B cell (primary cell): ENCODE results near the gene SEPTIN11. TPM values are rescaled to one million over a fixed set of nuclear protein-coding genes. Genes with fewer than 3 reads are reported as not detected.

ENCODE experiments used
- ATAC-seq: fragments of 200-7000 bp; cut with Tn5 transposase; one replicate; pipeline ENCODE4 v1.10.0; 2021; ENCODE audit warnings: low read depth, mild to moderate bottlenecking, moderate number of reproducible peaks, moderate library complexity
- CTCF ChIA-PET: fragments of 350-600 bp; sonication (Branson Sonifier 250); formaldehyde crosslinking; loops from one replicate; lab custom pipeline; 2021; ENCODE audit warnings: antibody characterized with exemption, inconsistent platforms; lab: Charles Lee
- POLR2A ChIA-PET: fragments of 350-600 bp; sonication (Branson Sonifier 250); formaldehyde crosslinking; loops from one replicate; lab custom pipeline; 2021; ENCODE audit warnings: antibody characterized with exemption; lab: Charles Lee
- DNase-seq: peaks from one replicate; pipeline ENCODE4 v3.0.0; 2013
- H2AFZ ChIP-seq: 2 replicates; pipeline ENCODE4 v1.6.1; 2012; ENCODE audit warnings: mild to moderate bottlenecking, low read depth, low read length; ENCODE audit not compliant: insufficient read depth, poor library complexity, severe bottlenecking
- H3K27ac ChIP-seq, 2 donors: 1 replicate in 1 of 2; 2 replicates in 1 of 2; pipeline ENCODE4 v1.5.1; 2012 to 2013; ENCODE audit warnings: low read length in 2 of 2, mild to moderate bottlenecking in 2 of 2, moderate library complexity in 1 of 2
- H3K27me3 ChIP-seq, 4 experiments: fragments of 200-600 bp in 1 of 4; sonication (generic) in 1 of 4; replicated peaks in 1 of 4; 1 replicate in 2 of 4; 2 replicates in 2 of 4; pipeline versions ENCODE4 v1.6.1 to v1.7.0; 2013 to 2016; ENCODE audit warnings: low read length in 3 of 4, mild to moderate bottlenecking in 2 of 4, mixed read lengths in 1 of 4, moderate library complexity in 1 of 4; ENCODE audit not compliant: insufficient read depth in 4 of 4, control insufficient read depth in 3 of 4; ENCODE audit errors: control extremely low read depth in 1 of 4
- H3K36me3 ChIP-seq, 2 experiments: replicated peaks in 1 of 2; 1 replicate in 1 of 2; 2 replicates in 1 of 2; pipeline versions ENCODE4 v1.6.1 to v1.7.1; 2013; ENCODE audit warnings: low read length in 1 of 2; ENCODE audit not compliant: insufficient read depth in 2 of 2, control insufficient read depth in 1 of 2; ENCODE audit errors: control extremely low read depth in 1 of 2, extremely low read depth in 1 of 2
- H3K4me1 ChIP-seq, 2 donors: fragments of 200-600 bp in 1 of 2; sonication (generic) in 1 of 2; 1 replicate in 1 of 2; 2 replicates in 1 of 2; pipeline versions ENCODE4 v1.5.1 to v1.6.1; 2013 to 2017; ENCODE audit warnings: low read length in 2 of 2; ENCODE audit not compliant: control insufficient read depth in 2 of 2, insufficient read depth in 2 of 2
- H3K4me2 ChIP-seq: replicated peaks from 2 replicates; pipeline ENCODE3; 2012; ENCODE audit warnings: mild to moderate bottlenecking, low read depth, low read length; ENCODE audit not compliant: poor library complexity, severe bottlenecking
- H3K4me3 ChIP-seq, 5 experiments: fragments of 200-600 bp in 1 of 5; sonication (generic) in 1 of 5; 1 replicate in 3 of 5; 2 replicates in 2 of 5; pipeline versions ENCODE4 v1.5.1 to v1.7.0; 2011 to 2016; ENCODE audit warnings: low read length in 4 of 5, mild to moderate bottlenecking in 4 of 5, low read depth in 2 of 5, control low read depth in 1 of 5, moderate library complexity in 1 of 5; ENCODE audit not compliant: insufficient read depth in 1 of 5; ENCODE audit errors: control extremely low read depth in 1 of 5, extremely low read depth in 1 of 5
- H3K79me2 ChIP-seq: fragments of 200-600 bp; sonication (generic); one replicate; pipeline ENCODE4 v1.6.0; 2016; ENCODE audit warnings: low read length; ENCODE audit not compliant: control insufficient read depth, insufficient read depth
- H3K9ac ChIP-seq: fragments of 200-600 bp; sonication (generic); 2 replicates; pipeline ENCODE4 v1.6.1; 2017; ENCODE audit warnings: mild to moderate bottlenecking, low read length, moderate library complexity
- H3K9me3 ChIP-seq, 3 donors: one replicate each; pipeline versions ENCODE4 v1.6.1 to v1.7.1; 2013; ENCODE audit warnings: low read length in 2 of 3; ENCODE audit not compliant: control insufficient read depth in 2 of 3, insufficient read depth in 1 of 3; ENCODE audit errors: control extremely low read depth in 1 of 3
- H4K20me1 ChIP-seq: 2 replicates; pipeline ENCODE4 v1.6.0; 2012; ENCODE audit warnings: mild to moderate bottlenecking, low read length; ENCODE audit not compliant: insufficient read depth, control insufficient read depth, poor library complexity, severe bottlenecking
- H3K27ac Mint-ChIP-seq: one replicate; pipeline ENCODE4 v1.8.0; 2021; ENCODE audit warnings: mixed read lengths
- H3K27me3 Mint-ChIP-seq: one replicate; pipeline ENCODE4 v1.8.0; 2021; ENCODE audit warnings: mixed read lengths
- H3K4me1 Mint-ChIP-seq: one replicate; pipeline ENCODE4 v1.8.0; 2021; ENCODE audit warnings: mixed read lengths
- H3K4me3 Mint-ChIP-seq: one replicate; pipeline ENCODE4 v1.8.0; 2021; ENCODE audit warnings: mixed read lengths
- H3K9me3 Mint-ChIP-seq: one replicate; pipeline ENCODE4 v1.8.0; 2022; ENCODE audit warnings: mixed read lengths; ENCODE audit not compliant: insufficient read depth
- CTCF ChIP-seq: fragments of 200-600 bp; IDR thresholded peaks from one replicate; pipeline ENCODE4 v1.8.0; 2022; ENCODE audit warnings: antibody characterized with exemption, mild to moderate bottlenecking
- EZH2 ChIP-seq: IDR thresholded peaks from 2 replicates; pipeline ENCODE4 v1.6.1; 2012; ENCODE audit warnings: borderline replicate concordance, low read depth, mild to moderate bottlenecking, moderate library complexity, low read length; ENCODE audit not compliant: insufficient read depth, poor library complexity, severe bottlenecking
- WGBS: methylation state at CpG from one replicate; pipeline ENCODE4 v1.1.5; 2013; ENCODE audit warnings: missing lambda C conversion rate; ENCODE audit not compliant: insufficient coverage; 5-methylcytosine and 5-hydroxymethylcytosine counted together
- intact Hi-C: fragments of 100-400 bp; cut with micrococcal nuclease; formaldehyde crosslinking; loops from one replicate; pipeline ENCODE4 v1.10.0; 2022
- polyA plus RNA-seq: library from polyadenylated mRNA; depleted of rRNA; stranded (reverse); fragments of >200 nt; gene quantifications from 2 replicates; pipeline ENCODE4 v1.2.3, GENCODE V29; 2012
- total RNA-seq, 2 donors: library from RNA; stranded (reverse); fragments of 120-200 nt in 1 of 2; gene quantifications; 1 replicate in 1 of 2; 2 replicates in 1 of 2; pipeline versions ENCODE4 v1.2.3 to v1.2.4, GENCODE V29; 2013 to 2022

The SEPTIN11 gene
- total and polyA plus RNA-seq, 2 donors (not counting 1 experiment from before 2014, with no cell fraction given) = 3.5 to 22.7 TPM

GRCh38 chr4:76974150-76974549 lies 24.6 kb downstream of the SEPTIN11 start:
- no peaks in the 10 kb centered on the region for H3K79me2 ChIP-seq
- no peak overlapping the region for H3K9ac ChIP-seq
- CTCF ChIA-PET = interaction anchor here (1.0 kb wide), 1 partner anchor 79 kb away, joined by 3 read pairs; no protein-coding TSS in a partner anchor
- no peak overlapping the region for H3K4me3 Mint-ChIP-seq
- H3K27me3 Mint-ChIP-seq = no peaks in the 10 kb centered on the region
- no peaks in the 10 kb centered on the region for H3K9me3 ChIP-seq
- DNase-seq (no peak), ATAC-seq (no peak)
- 100% methylated on average over 1 of the region's 2 CpGs for WGBS
- H3K27ac Mint-ChIP-seq = no peak overlapping the region
- TF ChIP-seq EZH2 = no peak
- TF ChIP-seq CTCF = no peak
- no peak overlapping the region for H3K4me2 ChIP-seq
- POLR2A ChIA-PET = no interaction called here
- no peaks in the 10 kb centered on the region for H3K27me3 ChIP-seq
- H4K20me1 ChIP-seq = no peaks in the 10 kb centered on the region
- no peak overlapping the region for H2AFZ ChIP-seq
- no peak overlapping the region for H3K4me3 ChIP-seq
- intact Hi-C loops = no loop called here
- no peaks in the 10 kb centered on the region for H3K4me1 Mint-ChIP-seq
- no peaks in the 10 kb centered on the region for H3K9me3 Mint-ChIP-seq
- no peak overlapping the region for H3K27ac ChIP-seq
- H3K4me1 ChIP-seq = no peaks in the 10 kb centered on the region
- H3K36me3 ChIP-seq = no peaks in the 10 kb centered on the region

- no peak for ATAC-seq
- no peak for TF ChIP-seq EZH2
- no peak for TF ChIP-seq CTCF
- H3K27me3 ChIP-seq = no peaks in the 10 kb centered on the region
- no peak overlapping the region for H3K4me3 Mint-ChIP-seq
- no peaks in the 10 kb centered on the region for H4K20me1 ChIP-seq
- H3K4me1 Mint-ChIP-seq = no peaks in the 10 kb centered on the region
- no peaks in the 10 kb centered on the region for H3K79me2 ChIP-seq
- ChIA-PET CTCF (interaction anchor here (1.6 kb wide), 1 partner anchor 10 kb away, joined by 4 read pairs; no protein-coding TSS in a partner anchor), POLR2A (no interaction called here)
- no peaks in the 10 kb centered on the region for H3K9me3 ChIP-seq
- H3K9me3 Mint-ChIP-seq = no peaks in the 10 kb centered on the region
- intact Hi-C loops = no loop called here
- no peak overlapping the region for H3K27ac Mint-ChIP-seq
- no peak for DNase-seq
- H3K9ac ChIP-seq = no peak overlapping the region
- H3K4me3 ChIP-seq = no peak overlapping the region
- H3K4me1 ChIP-seq = no peaks in the 10 kb centered on the region
- H3K27me3 Mint-ChIP-seq = no peaks in the 10 kb centered on the region
- no peak overlapping the region for H3K27ac ChIP-seq
- H3K4me2 ChIP-seq = no peak overlapping the region
- H3K36me3 ChIP-seq = no peaks in the 10 kb centered on the region
- H2AFZ ChIP-seq = no peak overlapping the region
Measured at GRCh38 chr4:76977113-76977512, 27.6 kb downstream of the SEPTIN11 start.
